HG03064 (cell line): ENCODE data around the gene VPS52.
"Not testable (repeated sequence)": the region's sequence is repeated elsewhere in the genome, so short reads cannot be mapped to it uniquely, and the experiment has no call there.

Source experiments
- ATAC-seq: cut with Tn5 transposase; IDR thresholded peaks from one replicate; pipeline ENCODE4 v1.9.1; 2021; ENCODE audit warnings: low read depth; ENCODE audit not compliant: unreplicated experiment

The VPS52 gene

DNA sequence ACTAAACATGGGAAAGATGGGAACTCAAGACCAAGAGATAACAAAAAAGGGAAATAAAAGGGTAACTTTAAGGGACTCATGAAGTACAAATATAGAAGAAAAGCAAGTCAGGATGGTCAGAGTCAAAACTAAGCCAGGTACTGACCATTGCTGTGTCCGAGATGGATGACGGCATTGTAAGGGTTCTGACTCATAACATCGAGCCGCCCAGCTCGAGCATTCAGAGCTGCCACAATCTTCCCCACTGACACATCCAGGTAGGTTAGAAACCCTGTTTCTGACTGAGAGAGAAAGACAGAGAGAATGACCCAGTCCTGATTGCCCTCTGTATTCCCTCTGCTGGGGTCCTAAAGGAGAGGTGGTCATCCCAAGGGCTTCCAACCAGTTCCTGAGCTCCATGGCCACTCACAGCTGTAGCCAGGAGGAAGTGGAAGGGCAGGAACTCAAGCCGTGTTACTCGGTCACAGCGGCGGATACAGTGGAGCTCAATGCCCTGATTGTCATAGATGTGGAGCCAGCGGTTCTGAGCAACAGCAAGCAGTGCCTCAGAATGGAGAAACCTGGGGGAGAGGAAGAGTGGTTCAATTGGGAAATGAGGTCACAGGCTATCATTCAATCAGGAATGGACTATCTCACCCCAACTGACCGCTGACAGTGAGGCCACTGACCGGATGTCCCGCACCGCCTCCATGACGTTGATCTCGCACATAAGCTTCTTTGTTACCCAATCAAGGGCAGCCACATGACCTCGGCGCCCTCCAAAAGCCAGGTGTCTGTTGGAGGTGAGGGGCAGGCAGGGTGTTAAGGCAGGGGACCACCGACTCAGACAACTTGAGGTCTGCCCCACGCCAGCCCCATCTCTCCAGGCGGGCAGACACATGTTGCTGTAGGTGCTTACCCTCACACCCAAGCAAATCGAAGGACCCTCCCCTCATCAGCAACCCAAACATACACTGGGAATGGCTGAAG is 15.6 kb upstream of the VPS52 start:
- ATAC-seq = no peak

DNA sequence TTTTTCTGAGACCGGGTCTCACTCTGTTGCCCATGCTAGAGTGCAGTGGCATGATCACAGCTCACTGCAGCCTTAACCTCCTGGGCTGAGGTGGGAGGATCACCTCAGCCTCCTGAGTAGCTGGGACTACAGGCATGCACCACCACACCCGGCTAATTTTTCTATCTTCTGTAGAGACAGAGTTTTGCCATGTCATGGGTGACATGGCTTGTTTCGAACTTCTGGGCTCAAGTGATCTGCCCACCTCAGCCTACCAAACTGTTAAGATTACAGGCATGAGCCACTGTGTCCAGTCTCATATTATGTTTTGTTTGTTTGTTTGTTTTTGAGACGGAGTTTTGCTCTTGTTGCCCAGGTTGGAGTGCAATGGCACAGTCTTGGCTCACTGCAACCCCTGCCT is 13.5 kb upstream of the VPS52 start:
- ATAC-seq = not testable (repeated sequence)

DNA sequence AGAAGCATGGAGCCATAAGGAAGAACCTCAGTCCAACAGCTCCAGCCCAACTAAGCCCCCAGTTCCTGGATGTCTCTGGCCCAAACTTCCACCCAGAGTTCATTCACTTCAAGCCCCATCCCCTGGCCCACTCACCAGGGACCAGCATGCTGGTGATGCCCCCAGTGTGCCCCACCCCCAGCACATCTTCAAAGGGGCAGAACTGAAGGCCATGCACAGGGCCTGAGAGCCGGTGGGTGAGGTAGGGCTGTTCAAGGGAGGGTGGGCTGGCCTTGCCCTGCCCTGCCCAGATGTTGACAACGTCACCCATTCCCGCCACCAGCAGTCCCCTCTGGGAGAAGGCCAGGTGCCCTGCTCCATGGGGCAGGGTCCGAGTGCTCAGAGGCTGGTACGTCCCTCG is 8.9 kb upstream of the VPS52 start:
- no peak for ATAC-seq

DNA sequence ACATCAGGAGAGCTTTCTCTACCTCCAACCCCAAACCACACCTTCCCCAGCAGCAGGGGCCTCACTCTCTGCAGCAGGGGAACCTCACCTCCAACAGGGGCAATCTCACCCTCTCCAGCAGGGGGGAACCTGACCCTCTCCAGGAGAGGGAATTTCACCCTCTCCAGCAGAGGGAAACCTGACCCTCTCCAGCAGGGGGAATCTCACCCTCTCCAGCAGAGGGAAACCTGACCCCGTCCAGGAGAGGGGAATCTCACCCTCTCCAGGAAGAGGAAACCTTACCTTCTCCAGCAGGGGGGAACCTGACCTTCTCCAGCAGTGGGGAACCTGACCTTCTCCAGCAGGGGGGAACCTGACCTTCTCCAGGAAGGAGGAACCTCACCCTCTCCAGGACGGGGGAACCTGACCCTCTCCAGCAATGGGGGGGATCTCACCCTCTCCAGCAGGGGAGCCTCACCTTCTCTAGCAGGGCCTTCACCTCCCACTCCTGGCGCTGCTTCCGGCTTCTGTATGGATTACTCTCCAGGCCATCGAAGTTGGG is 8.4 kb upstream of the VPS52 start:
- no peak for ATAC-seq

DNA sequence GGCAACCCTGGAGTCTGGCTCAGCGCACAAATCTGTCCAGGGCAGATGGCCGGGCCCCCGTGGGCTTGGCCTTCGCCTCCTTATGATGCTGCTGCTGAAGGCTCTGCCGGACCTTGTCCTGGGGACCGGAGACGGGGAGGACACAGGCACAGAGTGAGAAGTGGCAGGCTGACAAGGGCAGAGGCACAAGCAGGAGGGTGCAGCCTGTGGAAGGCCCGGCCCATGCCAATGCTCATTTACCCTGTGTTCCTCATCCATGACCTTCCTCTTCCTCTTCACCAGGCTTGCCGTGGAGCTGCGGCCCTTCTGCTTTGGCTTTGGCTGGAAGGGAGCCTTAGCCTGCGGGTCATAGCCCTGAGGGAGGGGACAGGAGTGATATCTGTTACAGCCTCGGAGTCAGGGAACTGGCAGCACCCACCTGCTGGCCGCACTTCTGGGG is 7.6 kb upstream of the VPS52 start:
- ATAC-seq = no peak

DNA sequence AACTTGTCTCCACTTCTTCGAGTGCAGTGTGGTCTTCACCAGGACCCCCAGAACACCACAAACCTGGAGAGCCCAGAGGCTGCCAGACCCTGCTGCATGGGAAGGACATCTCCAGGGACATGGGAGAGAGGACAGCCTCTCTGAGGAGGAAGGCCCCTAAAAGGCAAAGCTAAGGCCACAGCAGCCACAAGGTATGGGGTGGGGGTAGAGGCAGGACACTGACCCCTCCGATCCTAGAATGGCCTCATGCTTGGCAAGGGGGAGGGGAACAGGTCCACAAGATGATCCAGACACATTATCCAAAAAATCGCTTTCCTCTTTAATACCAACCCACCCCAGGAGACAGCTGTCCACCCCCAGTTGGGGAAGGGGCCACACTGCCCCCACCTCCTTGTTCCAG is 7.1 kb upstream of the VPS52 start:
- no peak for ATAC-seq

DNA sequence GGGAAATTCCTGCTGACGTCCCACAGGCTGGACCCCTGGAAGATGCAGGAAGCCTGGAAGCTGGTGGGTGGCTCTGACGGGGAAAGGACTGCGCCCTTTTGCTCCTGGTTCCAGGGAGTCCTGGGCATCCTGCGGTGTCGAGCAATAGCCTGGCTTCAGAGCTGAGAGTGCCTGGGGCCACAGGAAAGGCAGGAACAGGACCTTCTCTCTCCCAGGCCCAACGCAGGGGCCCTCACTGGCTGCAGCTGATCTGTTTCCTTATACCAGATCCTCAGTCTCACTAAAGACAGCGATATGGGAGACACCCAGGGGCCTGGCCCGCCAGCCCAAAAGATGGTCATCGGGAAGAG is 6.7 kb upstream of the VPS52 start:
- ATAC-seq = no peak

DNA sequence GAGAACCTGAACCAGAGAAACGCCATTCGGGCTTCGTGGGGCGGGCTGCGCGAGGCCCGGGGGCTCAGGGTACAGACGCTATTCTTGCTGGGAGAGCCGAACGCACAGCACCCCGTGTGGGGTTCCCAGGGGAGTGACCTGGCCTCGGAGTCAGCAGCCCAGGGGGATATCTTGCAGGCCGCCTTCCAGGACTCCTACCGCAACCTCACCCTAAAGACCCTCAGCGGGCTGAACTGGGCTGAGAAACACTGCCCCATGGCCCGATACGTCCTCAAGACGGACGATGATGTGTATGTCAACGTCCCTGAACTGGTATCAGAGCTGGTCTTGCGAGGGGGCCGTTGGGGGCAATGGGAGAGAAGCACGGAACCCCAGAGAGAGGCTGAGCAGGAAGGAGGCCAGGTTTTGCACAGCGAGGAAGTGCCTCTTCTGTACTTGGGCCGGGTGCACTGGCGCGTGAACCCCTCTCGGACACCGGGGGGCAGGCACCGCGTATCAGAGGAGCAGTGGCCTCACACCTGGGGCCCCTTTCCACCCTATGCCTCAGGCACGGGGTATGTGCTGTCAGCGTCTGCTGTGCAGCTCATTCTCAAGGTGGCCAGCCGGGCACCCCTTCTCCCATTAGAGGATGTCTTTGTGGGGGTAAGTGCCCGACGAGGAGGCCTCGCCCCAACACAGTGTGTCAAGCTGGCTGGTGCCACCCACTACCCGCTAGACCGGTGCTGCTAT is 6.2 kb upstream of the VPS52 start:
- ATAC-seq = peak; percentile 6

DNA sequence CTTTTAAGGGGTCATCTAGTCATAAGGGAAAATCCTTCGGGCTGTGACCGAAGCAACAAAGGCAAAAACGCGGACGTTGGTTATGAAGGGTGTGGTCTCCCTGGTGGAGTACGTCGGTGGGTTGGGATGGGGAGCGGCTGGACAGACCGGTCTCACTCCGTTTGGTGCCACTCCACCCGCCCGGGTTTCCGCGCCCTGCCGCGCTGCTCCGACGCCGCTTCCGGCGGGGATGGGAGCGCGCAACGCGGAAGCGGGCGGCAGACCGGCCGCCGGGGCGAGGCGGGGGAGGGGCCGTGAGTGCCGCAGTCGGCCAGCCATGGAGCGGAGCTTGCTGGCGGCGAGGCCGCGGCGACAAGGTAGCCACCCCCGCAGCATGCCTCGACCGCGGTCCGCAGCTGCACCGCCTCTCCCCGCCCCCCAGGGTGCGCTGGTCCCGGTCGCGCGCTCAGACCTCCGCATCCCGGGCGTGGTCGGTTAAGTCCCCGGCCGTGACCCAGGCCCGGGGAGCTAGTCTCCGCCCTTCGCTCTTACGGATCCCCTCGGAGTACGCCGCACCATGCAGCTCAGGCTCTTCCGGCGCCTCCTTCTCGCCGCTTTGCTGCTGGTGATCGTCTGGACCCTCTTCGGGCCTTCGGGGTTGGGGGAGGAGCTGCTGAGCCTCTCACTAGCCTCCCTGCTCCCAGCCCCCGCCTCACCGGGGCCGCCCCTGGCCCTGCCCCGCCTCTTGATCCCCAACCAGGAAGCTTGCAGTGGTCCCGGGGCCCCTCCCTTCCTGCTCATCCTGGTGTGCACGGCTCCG is 5.4 kb upstream of the VPS52 start, which contains the start of gene B3GALT4:
B3GALT4 (plus strand) TSS at position 260 of the 799 bp plus-strand sequence; CDS start at position 557, 297 bp downstream.
- peak; percentile 48 for ATAC-seq

DNA sequence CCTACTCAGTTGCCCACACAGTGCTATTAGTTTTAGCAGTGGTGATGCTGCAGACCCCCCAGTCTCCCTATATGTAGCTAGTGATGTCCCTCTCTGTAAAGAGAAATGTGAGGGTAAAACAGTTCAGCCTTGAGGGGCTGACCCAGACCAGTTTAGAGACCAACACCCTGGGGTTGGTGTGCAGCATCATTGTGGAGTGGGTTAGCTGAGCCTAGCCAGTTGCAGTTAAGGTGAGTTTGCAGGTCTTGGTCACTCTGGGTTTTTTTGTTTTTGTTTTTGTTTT is 4.8 kb upstream of the VPS52 start:
- no peak for ATAC-seq

DNA sequence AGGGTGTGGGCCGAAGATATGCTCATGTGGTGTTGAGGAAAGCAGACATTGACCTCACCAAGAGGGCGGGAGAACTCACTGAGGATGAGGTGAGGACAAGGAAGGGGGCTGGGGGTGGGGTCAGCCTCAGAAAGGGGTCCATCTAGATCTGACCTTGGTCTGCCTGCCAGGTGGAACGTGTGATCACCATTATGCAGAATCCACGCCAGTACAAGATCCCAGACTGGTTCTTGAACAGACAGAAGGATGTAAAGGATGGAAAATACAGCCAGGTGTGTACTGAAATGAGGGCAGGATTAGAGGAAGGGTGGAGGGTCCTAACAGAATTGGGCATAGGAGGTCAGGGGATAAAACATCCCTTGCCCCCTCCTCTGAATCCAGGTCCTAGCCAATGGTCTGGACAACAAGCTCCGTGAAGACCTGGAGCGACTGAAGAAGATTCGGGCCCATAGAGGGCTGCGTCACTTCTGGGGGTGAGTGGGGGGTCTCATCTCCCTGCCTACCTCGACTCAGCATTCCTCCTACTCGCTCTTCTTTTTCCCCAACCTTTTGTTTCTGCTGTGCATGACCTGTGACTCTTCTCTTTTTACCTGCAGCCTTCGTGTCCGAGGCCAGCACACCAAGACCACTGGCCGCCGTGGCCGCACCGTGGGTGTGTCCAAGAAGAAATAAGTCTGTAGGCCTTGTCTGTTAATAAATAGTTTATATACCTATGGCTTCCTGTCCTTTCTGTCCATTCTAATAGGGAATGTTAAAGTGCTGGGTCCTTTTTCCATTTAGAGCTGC is 4.3 kb upstream of the VPS52 start:
- ATAC-seq = not testable (repeated sequence)

DNA sequence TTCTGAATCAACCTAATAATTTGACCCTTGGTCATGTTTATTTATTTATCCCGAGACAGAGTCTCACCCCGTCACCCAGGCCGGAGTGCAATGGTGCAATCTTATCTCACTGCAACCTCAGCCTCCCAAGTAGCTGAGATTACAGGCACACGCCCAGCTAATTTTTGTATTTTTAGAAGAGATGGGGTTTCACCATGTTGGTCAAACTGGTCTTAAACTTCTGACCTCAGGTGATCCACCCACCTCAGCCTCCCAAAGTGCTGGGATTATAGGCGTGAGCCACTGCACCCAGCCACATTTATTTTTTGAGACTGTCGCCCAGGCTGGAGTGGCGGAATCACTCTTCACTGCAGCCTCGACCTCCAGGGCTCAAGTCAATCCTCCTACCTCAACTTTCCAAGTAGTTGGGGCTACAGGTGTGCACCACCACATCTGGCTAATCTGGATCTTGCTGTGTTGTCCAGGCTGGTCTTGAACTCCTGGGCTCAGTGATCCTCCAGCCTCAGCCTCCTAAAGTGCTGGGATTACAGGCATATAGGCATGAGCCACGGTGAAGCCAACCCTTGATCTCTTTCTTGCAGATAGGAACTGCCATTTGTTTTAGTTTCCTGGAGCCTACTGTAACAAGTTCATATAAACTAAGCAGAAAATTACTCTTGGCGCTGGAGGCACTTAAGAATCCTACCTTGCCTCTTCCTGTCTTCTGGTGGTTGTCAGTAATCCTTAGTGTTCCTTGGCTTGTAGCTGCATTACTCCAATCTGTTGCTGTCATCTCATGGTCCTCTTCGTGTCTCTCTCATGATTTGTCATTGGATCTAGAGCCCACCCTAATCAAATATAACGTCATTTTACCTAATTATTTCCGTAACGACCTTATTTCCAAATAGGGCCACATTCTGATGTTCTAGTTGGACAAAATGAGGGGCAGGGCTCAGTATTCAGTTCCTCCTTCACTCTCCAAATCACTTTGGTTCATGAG is 2.5 kb upstream of the VPS52 start:
- no peak for ATAC-seq

DNA sequence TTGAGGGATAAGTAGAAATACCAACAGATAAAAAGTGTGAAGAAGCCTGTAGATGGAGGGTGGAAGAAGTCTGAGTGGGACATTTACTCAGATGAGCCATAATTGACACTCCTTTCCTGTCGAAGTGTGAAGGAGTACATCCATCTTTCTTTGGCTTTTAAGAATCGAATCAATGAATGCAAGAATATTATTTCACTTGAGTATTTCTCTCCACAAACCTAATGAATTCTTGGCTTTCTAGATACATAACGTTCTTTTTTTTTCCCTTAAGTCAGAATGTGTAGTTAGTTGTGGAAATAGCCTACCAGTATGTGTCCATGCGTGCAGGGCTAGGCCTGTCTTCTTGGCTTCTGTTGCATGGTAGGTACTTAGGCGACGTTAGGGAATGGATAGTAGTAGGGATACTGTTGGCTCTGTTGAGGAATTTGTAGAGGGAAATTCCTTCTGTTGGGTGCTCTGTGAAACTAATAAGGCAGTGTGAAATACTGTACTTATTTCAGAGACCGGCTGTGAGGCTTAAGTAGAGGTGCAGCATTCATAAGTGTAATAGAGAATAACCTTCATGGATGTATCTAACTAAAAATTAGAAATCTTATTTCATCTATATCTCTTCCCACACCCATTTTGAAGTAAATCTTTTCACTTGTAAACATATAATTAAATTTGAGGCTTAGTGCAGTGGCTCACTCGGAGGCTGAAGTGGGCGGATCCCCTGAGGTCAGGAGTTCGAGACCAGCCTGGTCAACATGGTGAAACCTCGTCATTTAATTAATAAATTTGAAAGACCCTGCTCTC is 1.6 kb upstream of the VPS52 start:
- no peak for ATAC-seq

DNA sequence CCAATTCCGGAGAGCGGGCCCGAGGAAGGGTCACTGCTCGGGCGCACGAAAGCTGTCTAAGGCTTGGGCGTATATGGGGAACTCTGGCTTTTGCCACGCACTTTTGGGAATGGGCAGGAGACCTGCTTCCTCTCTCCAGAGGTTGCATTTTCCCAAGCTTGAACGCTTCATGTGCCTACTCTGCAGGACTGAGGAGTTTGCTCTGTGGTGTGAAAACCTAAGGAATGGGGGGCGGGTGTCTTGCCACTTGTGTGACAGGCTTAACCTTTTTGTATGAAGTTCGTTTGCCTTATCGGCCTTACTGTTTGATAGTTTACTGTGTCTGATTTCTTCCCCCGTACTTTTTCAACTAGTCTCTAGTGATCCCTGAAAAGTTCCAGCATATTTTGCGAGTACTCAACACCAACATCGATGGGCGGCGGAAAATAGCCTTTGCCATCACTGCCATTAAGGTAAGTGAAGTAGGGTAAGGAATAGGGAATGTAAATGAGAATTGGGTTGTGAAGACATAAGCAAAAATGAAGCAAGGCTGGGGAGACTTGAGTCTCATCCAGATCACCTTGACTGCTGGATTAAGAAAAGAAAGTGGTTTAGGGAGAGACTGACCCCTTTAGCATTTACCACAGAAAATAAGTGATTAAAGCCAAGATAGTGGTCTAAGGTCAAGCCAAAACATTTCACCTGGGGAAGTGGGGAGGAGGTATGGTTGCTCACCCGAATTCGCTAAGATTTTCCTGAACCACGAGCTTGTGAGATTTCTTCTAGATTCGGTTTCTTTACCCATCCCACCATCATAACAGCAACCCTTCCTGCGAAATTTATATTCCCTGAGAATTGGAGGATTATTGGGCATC is 826 bp upstream of the VPS52 start:
- no peak for ATAC-seq

DNA sequence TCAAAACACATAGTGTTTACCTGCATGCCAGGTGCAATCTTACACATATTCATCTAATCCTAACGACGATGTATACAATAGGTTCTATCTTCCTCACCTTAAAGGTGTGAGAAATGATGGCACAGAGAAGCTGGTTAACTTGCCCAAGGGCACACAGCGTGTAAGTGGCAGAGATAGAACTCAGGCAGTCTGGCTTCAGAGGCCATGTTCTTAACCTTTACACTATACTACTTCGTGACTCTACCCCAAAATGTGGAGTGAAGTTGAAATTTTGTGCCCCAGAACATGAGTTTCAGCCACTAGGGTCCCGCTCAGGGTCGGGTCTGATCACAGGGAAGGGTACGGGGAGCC is 584 bp downstream of the VPS52 start:
- no peak for ATAC-seq

DNA sequence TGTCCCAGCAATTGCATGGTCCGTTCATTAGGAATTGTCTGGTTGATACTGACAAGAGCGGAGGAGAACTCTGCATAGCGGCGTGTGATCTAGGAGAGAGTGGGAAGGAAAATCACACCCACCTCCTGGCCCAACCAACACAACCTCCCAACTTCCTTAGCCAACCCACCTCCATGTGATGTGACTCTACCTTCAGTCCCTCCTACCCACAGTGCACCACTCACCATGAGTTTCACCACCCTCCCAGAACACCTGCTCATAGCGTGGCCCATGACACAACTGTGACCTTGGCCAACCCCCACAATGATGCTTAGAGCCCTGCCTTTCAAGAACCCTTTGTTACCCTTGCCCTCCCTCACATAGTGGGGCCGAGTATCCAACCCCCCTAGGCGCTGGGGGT is 7.7 kb downstream of the VPS52 start:
- ATAC-seq = no peak

DNA sequence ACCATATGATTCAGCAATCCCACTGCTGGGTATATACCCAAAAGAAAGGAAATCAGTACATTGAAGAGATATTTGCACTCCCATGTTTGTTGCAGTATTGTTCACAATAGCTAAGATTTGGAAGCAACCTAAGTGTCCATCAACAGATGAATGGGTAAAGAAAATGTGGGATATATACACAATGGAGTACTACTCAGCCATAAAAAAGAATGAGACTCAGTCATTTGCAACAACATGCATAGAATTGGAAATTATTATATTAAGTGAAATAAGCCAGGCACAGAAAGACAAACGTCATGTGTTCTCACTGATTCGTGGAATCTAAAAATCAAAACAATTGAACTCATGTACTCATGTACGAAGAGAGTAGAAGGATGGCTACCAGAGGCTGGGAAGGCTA is 9.2 kb downstream of the VPS52 start:
- not testable (repeated sequence) for ATAC-seq
